Astrocyte of the cerebellum (primary cell): ENCODE data around the gene PPP1R11.

Experiments used
- DNase-seq: peaks from one replicate; pipeline ENCODE4 v3.0.0-alpha.2; 2011; ENCODE audit warnings: low read depth
- H3K4me3 ChIP-seq: 2 replicates; pipeline ENCODE4 v1.5.1; 2011; ENCODE audit warnings: mild to moderate bottlenecking, low read depth, low read length, moderate library complexity
- CTCF ChIP-seq: IDR thresholded peaks from 2 replicates; pipeline ENCODE4 v1.5.1; 2012; ENCODE audit warnings: low read length, low read depth, moderate library complexity, mild to moderate bottlenecking; ENCODE audit errors: missing control alignments
- in situ Hi-C: cut with HindIII; loops from 2 replicates; pipeline ENCODE4 v1.10.0; 2017; ENCODE audit warnings: low sequenced_read_pairs

Gene PPP1R11

DNA sequence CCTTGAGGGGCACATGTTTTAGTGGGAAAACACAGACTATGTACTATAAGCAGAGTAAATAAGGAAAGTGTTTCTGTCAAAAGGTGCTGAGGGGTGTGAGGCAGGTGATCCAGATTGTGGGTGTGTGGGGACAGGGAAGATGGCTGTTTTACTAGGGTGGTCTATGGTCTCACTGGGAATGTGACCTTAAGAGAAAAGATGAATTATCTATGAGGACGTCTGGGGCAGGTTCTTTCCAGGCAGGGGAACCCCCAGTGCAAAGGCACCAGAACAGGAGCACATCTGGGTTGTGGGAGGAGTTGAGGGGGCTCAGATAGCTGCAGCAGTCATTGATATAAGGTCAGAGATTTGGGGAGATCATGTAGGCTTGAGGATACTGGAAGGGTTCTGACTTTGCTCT, 24.1 kb upstream of the PPP1R11 start:
- in situ Hi-C loops = no loop called here
- H3K4me3 ChIP-seq = no peak overlapping the region
- TF ChIP-seq CTCF = no peak
- no peak for DNase-seq

GRCh38 chr6:30043744-30044143, 23.3 kb upstream of the PPP1R11 start:
- no peak overlapping the region for H3K4me3 ChIP-seq
- TF ChIP-seq CTCF = no peak
- in situ Hi-C loops = no loop called here
- DNase-seq = no peak

GRCh38 chr6:30044630-30045029, 22.4 kb upstream of the PPP1R11 start:
- in situ Hi-C loops = no loop called here
- no peak for DNase-seq
- no peak overlapping the region for H3K4me3 ChIP-seq
- TF ChIP-seq CTCF = no peak

DNA sequence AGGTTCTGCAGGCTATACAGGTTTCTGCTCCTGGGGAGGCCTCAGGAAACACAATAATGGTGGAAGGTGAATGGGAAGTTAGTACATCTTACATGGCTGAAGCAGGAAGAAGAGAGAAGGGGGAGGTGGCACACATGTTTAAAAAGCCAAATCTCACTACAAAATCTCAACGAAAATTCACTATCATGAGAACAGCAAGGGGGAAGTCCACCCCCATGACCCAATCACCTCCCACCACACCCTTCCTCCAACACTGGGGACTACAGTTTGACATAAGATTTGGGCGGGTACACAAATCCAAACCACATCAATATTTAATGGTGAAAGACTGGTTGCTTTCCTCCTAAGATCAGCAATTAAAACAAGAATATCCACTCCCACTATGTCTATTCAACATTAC, 19.8 kb upstream of the PPP1R11 start:
- in situ Hi-C loops = no loop called here
- no peak overlapping the region for H3K4me3 ChIP-seq
- TF ChIP-seq CTCF = no peak
- DNase-seq = no peak

DNA sequence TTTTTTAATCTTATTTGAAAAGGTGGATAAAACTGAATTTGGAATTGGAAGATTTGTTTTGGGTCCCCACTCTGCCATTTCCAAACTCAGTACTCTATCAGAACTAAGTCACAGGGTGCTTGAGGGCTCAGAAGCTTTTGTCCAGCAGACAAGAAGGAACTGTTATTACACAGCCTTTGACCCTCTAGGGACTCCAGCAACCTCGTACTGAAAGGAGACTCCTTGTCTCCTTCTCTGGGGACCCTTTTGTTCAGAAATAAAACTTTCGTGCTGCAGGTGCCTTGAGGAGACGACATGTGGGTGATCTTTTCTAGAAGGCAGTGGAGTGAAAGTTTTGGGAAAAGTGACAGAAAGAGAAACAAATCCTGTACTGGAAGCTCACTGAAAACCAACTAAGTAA, 13.3 kb upstream of the PPP1R11 start:
- in situ Hi-C loops = loop anchor here (25.0 kb wide), 1 partner anchor 1291 kb away; no protein-coding TSS in a partner anchor
- DNase-seq = no peak
- no peak overlapping the region for H3K4me3 ChIP-seq
- TF ChIP-seq CTCF = no peak

GRCh38 chr6:30055513-30055912, 11.5 kb upstream of the PPP1R11 start:
- in situ Hi-C loops = loop anchor here (25.0 kb wide), 1 partner anchor 1293 kb away; no protein-coding TSS in a partner anchor
- no peak for TF ChIP-seq CTCF
- DNase-seq = no peak
- H3K4me3 ChIP-seq = no peak overlapping the region
